Measurements from ENCODE around the gene RNF217.
"Not testable (repeated sequence)": the region's sequence is repeated elsewhere in the genome, so short reads cannot be mapped to it uniquely, and the experiment has no call there.

The RNF217 gene

GRCh38 chr6:124961464-124961776 lies 817 bp upstream of the RNF217 start:
- DNase-seq (ENCODE audit: extremely low spot score, insufficient read length, low read depth): no peak
- FAIRE-seq: no peak

GRCh38 chr6:124962639-124963415 lies 590 bp downstream of the RNF217 start:
- DNase-seq (ENCODE audit: extremely low spot score, insufficient read length, low read depth) (no peak), FAIRE-seq (no peak)

GRCh38 chr6:124963416-124963785 lies 1.2 kb downstream of the RNF217 start:
- DNase-seq (ENCODE audit: extremely low spot score, insufficient read length, low read depth) (no peak), FAIRE-seq (no peak)

GRCh38 chr6:124963831-124964763 lies 1.9 kb downstream of the RNF217 start:
- FAIRE-seq (no peak), DNase-seq (ENCODE audit: extremely low spot score, insufficient read length, low read depth) (no peak)

GRCh38 chr6:124964764-124965105 lies 2.5 kb downstream of the RNF217 start:
- FAIRE-seq (no peak), DNase-seq (ENCODE audit: extremely low spot score, insufficient read length, low read depth) (no peak)

DNA sequence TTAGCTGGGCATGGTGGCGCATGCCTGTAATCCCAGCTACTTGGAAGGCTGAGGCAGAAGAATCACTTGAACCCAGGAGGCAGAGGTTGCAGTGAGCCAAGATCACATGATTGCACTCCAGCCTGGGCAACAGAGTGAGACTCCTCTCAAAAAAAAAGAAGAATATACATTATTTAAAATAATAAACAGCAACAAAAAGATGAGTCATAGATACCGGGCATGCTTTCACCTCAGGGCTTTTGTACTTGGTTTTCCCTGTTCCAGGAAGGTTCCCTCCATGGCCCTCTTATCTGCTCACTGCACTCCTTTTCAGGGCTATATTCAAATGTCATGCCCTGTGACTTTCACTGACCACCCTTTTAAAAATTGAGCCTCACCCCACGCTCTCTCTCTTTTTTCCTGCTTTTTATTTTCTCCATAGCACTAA lies 3.2 kb downstream of the RNF217 start:
- not testable (repeated sequence) for FAIRE-seq; DNase-seq (ENCODE audit: extremely low spot score, insufficient read length, low read depth)

DNA sequence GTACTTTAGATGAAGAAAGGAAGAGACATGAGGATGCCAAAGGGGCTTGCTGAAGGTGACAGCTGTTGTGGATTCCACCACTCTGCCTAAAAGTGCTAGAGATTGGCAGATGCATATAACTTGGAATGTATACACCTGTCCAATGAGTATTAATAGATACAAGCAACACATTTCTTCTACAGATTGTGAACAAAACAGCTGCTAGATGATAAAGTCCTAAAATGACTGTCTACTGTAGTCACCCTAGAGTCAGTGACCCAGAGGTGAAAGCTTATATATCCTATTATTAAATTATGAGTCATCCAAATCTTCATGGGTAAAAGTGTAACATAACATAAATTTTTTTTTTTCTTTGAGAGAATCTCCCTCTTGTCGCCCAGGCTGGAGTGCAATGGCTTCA lies 5.2 kb downstream of the RNF217 start:
- FAIRE-seq (no peak), DNase-seq (ENCODE audit: extremely low spot score, insufficient read length, low read depth) (no peak)

- FAIRE-seq: no peak
Observed at GRCh38 chr6:124968401-124968800, 6.2 kb downstream of the RNF217 start.

GRCh38 chr6:124970243-124970642 lies 8.0 kb downstream of the RNF217 start:
- FAIRE-seq: no peak
- no peak for DNase-seq (ENCODE audit: extremely low spot score, insufficient read length, low read depth)

More at GRCh38 chr6:124968401-124968800, 6.2 kb downstream of the RNF217 start:
- no peak for DNase-seq (ENCODE audit: extremely low spot score, insufficient read length, low read depth)

DNA sequence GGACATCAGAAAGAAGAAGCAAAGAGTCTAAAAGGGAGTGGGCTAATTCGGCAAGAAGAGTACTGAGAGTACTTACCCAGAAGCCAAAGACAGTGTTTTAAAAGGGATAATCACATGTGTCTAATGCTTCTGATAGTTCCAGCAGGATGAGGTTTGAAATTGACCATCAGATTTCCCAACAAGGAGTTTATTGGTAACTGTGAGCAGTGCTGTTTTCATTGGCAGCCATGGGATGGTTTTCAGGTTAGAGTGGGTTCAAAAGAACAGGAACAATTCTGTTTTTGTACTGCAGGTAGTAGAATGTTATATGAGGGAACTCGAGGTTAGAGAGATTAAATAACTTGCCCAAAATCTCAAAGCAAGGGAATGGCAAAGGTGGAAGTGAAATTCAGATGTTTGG lies 8.5 kb downstream of the RNF217 start:
- FAIRE-seq: no peak

GRCh38 chr6:124973780-124974179 lies 11.5 kb downstream of the RNF217 start:
- DNase-seq (ENCODE audit: extremely low spot score, insufficient read length, low read depth) (no peak), FAIRE-seq (no peak)

More for the DNA sequence above, 8.5 kb downstream of the RNF217 start:
- DNase-seq (ENCODE audit: extremely low spot score, insufficient read length, low read depth): no peak

- FAIRE-seq: no peak
- DNase-seq (ENCODE audit: extremely low spot score, insufficient read length, low read depth): no peak
Observed at GRCh38 chr6:124974771-124975377, 12.6 kb downstream of the RNF217 start.

GRCh38 chr6:124977067-124977908 lies 15.1 kb downstream of the RNF217 start:
- DNase-seq (ENCODE audit: extremely low spot score, insufficient read length, low read depth): no peak
- no peak for FAIRE-seq

GRCh38 chr6:124978451-124979293 lies 16.4 kb downstream of the RNF217 start:
- DNase-seq (ENCODE audit: extremely low spot score, insufficient read length, low read depth) (no peak), FAIRE-seq (no peak)

- FAIRE-seq: no peak
Observed at GRCh38 chr6:124979294-124979678, 17.0 kb downstream of the RNF217 start.

DNA sequence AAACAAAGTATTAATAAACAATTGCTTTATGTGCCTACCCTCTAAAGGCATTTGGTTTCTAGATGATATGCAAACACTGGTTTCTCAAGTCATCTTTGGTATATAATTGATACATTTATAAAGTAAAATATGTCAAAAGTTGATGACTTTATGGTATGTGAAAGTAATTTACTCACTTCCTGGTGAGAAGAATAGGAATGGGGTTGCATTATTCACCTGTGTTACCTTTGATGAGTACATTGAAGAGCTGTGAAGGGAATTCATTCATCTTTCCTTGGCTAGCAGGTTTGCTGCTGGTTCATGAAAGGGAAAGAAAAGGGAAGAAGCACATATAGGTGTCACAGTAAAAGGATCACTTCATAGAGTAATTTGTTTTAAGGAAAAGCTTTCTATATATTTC lies 20.4 kb downstream of the RNF217 start:
- no peak for FAIRE-seq
- DNase-seq (ENCODE audit: extremely low spot score, insufficient read length, low read depth): no peak

More at GRCh38 chr6:124979294-124979678, 17.0 kb downstream of the RNF217 start:
- no peak for DNase-seq (ENCODE audit: extremely low spot score, insufficient read length, low read depth)

DNA sequence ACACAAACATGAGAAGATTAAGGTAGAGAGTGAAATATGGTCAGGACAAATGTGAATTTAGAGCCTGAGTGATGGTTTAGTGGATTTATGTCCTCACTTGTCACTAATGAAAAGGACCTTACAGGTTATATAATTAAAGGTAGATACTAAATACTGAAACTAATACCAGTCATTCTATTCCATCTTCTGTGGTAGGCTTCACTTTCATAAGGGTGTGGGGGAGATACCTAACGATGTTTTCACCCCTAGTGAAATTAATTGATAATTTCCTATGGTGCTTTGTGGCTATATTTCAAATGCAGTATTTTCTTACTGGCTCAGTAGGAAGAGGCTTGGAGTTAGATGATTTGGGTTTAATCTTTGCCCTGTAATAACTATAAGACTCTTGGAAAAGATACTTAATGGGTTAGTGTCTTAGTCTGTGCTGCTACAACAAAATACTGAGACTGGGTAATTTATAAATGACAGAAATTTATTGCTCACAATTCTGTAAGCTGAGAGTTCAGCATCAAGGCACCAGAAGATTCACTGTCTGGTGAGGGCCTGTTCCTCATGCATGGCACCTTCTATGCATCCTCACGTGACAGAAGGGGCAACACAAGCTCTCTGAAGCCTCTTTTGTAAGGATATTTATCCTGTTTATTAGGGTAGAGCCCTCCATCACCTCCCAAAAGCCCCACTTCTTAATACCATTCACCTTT lies 21.3 kb downstream of the RNF217 start:
- FAIRE-seq (no peak), DNase-seq (ENCODE audit: extremely low spot score, insufficient read length, low read depth) (no peak)

DNA sequence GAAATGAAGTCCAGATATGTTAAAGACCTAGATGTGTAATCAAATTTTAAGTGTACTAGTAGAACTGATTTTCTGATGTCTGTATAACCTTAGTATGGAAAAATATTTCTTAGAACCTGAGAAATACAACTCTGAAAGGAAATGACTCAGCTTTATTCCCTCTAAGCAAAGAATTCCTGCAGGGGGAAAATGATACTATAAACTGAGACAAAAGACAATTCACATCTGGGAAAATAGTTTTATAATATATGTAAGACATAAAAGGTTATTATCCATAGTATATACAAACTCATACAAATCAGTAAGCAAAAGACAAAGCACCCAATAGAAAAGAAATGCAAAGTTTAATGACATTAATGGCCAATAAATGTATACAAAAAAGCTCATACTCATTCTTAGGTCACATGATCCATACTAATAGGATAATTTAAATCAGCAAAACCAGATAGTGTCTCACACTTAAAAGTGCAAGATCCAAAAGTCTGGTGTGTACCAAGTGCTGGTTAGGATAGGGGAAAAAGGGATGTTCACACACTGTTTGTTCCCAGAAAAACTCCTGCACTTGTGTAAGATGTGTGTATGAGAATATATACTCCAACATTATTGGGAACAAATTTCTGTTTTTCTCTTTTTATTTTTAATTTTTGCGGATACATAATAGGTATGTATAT lies 22.6 kb downstream of the RNF217 start:
- DNase-seq (ENCODE audit: extremely low spot score, insufficient read length, low read depth): no peak
- no peak for FAIRE-seq

All from GM18507 (cell line).